Activated CD4-positive, alpha-beta T cell treated with anti-CD3 and anti-CD28 coated beads for 24 hours (primary cell): ENCODE data around the gene BICDL2.
"Not testable (repeated sequence)": the region's sequence is repeated elsewhere in the genome, so short reads cannot be mapped to it uniquely, and the experiment has no call there.

Experiments used
- DNase-seq, 2 donors: peaks; one replicate each; pipeline ENCODE4 v3.0.0-alpha.2; 2020; ENCODE audit warnings: low read depth in 2 of 2

The BICDL2 gene

GRCh38 chr16:3065069-3065741 lies 28.5 kb upstream of the BICDL2 start, which contains the start of gene IL32:
Gene IL32, plus strand, starts transcription at chr16:3065640. Its CDS starts 172 bp downstream, at chr16:3065812.
- peak; percentile 61 to 66 for DNase-seq

DNA sequence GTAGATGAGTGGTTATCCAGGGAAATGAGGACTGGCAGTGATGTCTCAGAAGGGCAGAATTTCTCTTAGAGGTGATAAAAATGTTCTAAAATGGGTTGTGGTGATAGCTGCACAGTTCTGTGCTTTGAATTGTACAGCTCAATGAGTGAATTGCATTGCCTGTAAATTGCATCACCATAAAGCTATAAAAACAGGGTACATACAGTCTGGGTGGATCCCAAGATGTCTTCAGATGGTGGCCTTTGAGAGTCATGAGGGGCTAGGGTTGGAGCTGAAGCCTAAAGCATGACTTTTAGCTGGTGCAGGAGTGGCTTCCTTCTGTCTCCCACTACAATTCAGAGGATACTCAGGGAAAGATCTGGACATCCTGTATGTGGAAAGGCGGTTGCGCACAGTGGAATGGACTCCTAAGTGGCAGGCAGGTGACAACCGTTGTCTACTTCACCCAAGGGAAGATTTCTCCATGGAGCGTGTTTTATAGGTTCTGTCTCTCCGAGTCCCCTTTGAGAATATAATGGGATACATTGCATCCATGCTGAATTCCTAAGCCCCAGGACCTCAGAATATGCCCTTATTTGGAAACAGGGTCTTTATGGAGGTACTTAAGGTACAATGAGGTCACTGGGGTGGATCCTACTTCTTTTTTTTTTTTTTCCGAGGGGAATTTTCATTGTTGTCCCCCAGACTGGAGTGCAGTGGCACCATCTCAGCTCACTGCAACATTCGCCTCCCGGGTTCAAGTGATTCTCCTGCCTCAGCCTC lies 27.1 kb upstream of the BICDL2 start:
- DNase-seq = no peak

DNA sequence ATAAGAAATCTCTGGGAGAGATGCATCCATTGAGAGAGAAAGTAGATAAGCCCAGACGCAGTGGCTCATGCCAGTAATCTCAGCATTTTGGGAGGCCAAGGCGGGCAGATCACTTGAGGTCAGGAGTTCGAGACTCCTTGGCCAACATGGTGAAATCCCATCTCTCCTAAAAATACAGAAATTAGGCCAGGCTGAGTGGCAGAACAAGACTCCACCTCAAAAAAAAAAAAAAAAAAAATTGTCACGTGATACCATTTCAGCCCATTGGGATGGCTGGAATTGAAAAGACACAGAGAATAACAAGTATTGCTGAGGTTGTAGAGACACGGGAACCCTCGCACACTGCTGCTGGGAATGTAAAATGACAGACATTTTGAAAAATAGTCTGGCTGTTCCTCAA lies 25.8 kb upstream of the BICDL2 start:
- no peak for DNase-seq

DNA sequence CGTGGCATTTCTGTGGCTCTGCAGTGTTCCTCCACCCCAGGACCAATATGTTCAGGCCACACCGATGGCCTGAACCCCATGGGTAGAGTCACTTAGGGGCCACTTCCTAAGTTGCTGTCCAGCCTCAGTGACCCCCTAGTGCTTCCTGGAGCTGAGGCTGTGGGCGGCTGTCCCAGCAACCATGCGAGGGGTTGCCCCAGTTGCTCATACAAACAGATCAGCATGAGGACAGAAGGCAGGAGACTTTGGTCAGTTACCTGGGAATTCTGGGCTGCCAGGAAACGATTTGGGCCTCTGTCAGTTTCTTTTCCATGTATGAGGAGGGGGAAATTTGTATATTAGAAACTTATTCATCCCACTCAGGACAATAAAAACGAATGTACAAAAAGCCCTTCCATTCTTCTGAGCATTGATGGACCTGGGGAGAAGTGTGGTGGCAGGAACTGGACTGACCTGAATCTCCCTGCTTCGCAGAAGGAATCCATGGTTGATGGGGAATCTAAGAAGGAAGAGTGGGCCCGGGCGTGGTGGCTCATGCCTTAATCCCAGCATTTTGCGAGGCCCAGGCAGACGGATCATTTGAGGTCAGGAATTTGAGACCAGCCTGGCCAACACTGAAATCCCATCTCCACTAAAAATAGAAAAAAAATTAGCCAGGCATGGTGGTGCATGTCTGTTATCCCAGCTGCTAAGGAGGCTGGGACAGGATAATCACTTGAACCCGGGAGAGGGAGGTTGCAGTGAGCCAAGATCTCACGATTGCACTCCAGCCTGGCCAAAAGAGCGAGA lies 23.8 kb upstream of the BICDL2 start:
- no peak for DNase-seq

DNA sequence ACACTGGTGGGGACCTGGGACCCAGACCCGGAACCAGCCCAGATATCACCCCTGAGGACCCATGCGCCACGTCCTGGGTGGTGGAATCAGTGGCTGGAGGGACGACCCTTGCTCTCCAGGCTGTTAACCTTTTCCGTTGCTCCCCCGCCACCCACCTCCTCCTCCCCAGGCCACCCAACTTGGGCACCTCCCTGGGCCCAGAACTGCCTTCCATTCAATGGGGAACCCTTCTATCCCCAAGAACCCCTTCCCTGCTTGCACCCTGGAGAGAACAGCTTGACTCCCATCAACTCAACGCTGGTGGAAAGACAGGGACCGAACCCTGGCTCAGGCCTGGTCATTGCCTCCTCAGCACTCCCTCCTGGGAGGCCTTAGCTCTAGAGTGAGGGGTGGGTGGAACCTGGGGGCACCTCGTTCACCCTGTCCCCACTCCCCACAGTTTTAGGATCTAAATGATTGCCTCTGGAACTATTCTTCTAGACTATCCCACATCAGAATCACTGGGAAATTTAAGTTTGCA lies 23.0 kb upstream of the BICDL2 start:
- no peak for DNase-seq

DNA sequence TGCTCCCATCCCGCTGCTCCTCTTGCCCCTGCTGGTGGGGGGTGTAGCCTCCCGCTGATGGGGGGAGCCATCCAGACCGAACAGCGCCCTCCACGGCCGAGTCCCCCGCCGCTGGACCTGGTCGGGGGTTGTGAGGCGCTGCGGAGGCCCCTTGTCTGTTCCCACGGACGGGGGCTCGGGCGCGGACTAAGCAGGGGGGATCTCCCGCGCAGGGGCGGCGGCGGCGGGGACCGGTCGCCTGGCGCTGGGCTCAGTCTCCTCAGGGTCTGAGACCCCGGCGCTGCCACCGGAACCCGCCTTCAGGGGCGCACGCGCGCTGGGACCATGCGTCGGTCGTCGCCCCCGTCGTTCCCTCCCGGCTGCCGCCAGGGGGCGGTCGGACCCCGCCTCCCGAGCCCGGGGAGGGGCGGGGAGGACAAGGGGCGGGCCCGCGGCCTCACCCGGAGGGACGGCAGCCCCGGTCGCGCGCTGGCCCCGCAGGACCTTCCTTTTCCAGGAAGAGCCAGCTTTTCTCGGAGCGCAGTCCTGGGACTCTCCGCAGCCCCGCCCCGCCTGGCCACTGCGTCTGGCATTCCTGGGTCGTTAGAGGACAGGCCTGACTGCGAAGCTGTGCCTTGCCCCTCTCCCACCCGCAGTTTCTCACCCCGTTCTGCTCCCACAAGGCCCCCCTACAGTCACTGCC lies 22.4 kb upstream of the BICDL2 start:
- peak; percentile 75 to 82 for DNase-seq

- no peak for DNase-seq
Measured at GRCh38 chr16:3058139-3059030, 21.6 kb upstream of the BICDL2 start.

DNA sequence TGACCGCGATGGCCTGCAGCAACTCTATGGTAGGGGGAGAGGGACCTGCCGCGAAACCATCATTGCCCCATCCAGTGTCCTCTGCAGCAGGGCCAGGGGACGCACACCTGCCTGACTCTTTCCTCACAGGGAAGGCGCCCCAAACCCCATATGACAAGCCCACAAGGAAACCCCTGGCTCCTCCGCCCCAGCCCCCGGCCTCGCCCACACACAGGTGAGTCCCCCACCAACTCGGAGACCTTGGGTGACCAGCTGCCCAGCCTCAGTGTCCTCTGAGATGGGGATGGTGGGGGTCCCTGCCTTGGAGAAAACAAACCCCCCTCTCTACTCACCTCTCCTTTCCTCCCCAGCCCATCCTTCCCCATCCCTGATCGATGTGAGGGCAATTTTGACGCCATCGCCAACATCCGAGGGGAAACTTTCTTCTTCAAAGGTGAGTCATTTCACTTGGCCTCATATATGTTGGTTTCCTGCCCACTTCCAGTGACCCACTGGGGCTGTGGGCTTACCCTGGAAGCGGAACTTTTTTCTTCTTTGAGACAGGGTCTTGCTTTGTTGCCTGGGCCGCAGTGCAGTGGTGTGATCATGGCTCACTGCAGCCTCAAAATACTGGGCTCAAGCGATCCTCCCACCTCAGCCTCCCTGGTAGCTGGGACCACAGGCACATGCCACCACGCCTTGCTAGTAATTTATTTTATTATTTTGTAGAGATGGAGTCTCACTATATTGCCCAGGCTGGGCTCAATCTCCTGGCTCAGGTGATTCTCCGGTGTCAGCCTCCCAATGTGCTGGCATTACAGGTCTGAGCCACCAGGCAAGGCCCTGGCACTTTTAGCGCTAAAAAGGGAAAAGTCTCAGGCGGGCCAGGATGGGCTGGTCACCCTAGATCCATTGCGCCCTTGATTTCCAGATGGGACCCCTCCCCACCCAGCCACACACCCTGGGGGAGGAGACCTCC lies 20.7 kb upstream of the BICDL2 start:
- no peak for DNase-seq

- no peak for DNase-seq
Measured at GRCh38 chr16:3056336-3057180, 19.8 kb upstream of the BICDL2 start.

DNA sequence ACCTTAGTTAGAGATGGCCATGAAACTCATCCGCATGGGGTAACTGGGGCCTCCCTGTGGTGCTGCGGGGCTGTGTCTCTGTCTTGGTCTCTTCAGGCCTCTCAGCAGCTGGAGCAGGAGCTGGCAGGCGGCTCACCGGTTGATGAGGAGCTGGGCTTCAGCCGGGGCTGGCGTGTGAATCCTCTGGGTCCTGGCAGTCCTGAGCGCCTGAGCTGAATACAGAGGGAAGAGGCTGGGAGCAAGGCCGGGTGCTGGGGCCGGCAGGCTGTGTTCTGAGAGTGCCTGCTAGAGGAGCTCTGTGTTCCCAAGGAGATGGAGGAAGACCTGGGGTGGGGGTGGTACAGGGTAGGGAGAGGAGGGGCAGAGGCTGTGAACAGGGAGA lies 19.0 kb upstream of the BICDL2 start:
- DNase-seq = not testable (repeated sequence)

- DNase-seq = no peak
Measured at GRCh38 chr16:3054965-3055733, 18.4 kb upstream of the BICDL2 start.

DNA sequence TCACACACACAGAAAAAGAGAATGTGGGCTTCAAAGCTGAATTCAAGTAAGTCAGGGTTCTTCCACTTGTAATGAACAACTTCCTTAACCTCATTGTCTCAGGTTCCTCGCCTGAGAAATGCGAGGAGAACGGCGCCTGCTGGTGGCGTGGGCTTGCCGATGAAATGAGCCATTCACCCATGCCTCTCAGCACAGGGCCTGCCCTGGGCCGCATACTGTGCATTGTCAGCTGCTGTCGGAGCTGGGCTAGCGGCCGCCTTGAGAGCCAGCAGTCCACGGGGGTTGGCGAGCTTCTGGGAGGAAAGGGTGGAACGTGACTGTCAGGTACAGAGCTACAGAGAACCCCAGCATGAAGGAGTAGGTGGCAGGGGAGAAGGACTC lies 16.6 kb upstream of the BICDL2 start:
- DNase-seq = not testable (repeated sequence)

DNA sequence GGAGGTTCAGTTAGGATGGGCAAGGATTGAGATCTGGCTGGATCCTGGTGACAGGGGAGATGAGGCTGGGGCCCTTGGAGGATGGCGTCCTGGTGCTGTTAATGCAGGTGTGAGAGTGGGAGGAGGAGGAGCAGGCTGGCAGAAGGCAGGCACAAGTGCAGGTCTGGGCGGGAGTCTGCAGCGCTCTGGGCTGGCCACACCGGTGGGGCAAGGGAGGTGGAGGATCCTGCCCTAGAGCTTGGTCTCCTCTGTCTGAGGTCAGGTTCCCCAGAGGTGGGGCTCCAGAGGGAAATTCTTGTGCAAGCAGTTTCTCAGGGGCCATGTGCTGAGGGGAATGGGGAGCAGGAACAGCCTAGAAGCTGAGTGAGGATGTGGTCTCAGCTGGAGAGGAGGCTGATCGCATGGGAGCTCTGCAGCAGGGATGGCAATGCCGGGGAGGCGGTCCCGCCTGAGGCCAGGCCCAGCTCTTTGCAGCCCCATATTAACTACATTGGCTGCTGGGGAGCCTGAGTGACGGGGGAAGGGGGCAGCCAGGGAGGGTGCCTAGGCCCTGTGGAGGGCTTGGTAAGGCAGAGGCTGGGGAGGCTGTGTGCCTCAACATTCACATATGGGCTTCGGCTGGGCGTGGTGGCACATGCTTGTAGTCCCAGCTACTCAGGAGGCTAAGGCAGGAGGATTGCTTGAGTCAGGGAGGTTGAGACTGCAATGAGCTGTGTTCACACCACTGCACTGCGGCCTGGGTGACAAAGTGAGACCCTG lies 16.0 kb upstream of the BICDL2 start:
- not testable (repeated sequence) for DNase-seq

DNA sequence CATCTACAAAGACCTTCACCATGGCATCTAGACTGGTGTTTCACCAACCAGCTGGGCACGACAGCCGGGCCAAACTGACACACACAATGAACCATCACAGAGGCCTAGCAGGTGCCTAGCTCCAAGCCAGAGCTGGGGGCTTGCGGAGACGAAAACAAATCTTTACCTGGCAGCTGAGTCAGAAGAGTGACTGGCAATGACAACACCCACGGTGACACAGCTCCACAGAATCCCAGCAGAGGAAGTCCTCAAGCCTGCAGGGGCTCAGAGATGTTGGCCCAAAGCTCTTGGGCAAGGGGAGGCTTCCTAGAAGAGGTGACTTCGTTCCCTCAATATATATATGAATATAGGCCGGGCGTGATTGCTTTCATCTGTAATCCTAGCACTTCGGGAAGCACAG lies 14.8 kb upstream of the BICDL2 start:
- no peak for DNase-seq

- no peak for DNase-seq
Measured at GRCh38 chr16:3051009-3051408, 14.3 kb upstream of the BICDL2 start.

- no peak for DNase-seq
Measured at GRCh38 chr16:3050487-3050886, 13.7 kb upstream of the BICDL2 start.

DNA sequence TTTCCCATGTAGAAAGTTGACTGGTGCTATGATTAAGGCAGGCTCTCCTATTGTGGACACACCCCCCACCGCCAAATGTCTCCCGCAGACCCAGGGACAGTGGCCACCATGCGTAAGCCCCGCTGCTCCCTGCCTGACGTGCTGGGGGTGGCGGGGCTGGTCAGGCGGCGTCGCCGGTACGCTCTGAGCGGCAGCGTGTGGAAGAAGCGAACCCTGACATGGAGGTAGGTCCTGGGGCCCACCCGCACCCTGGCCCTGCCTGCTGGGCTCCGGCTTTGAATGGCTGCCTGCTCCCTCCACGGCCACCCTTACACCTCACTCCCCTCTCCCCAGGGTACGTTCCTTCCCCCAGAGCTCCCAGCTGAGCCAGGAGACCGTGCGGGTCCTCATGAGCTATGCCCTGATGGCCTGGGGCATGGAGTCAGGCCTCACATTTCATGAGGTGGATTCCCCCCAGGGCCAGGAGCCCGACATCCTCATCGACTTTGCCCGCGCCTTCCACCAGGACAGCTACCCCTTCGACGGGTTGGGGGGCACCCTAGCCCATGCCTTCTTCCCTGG lies 13.3 kb upstream of the BICDL2 start:
- no peak for DNase-seq
